Small intestine (tissue), 7 donors: ENCODE measurements around the gene C22orf39. TPM values are rescaled to one million over a fixed set of nuclear protein-coding genes. Genes with fewer than 3 reads are reported as not detected.

Experiments
- DNase-seq, 2 donors: peaks; one replicate each; pipeline versions ENCODE4 v3.0.0 to v3.0.0-alpha.2; 2013
- FAIRE-seq: peaks from 2 replicates; lab custom pipeline; 2012; peaks lifted over from hg19 to GRCh38; lab: Jason Lieb, UNC
- H3K27ac ChIP-seq, 3 donors: one replicate each; pipeline ENCODE4 v1.5.1; 2013; ENCODE audit warnings: low read length in 2 of 3, mild to moderate bottlenecking in 2 of 3, control low read depth in 1 of 3, inconsistent platforms in 1 of 3, low read depth in 1 of 3, moderate library complexity in 1 of 3
- H3K27me3 ChIP-seq, 3 donors: one replicate each; pipeline ENCODE4 v1.6.1; 2013; ENCODE audit warnings: low read length in 3 of 3, inconsistent platforms in 1 of 3; ENCODE audit not compliant: control insufficient read depth in 3 of 3, insufficient read depth in 3 of 3
- H3K36me3 ChIP-seq, 3 donors: one replicate each; pipeline ENCODE4 v1.6.1; 2013; ENCODE audit warnings: low read length in 3 of 3, inconsistent platforms in 1 of 3, low read depth in 1 of 3, mild to moderate bottlenecking in 1 of 3, moderate library complexity in 1 of 3; ENCODE audit not compliant: control insufficient read depth in 3 of 3, insufficient read depth in 2 of 3
- H3K4me1 ChIP-seq, 3 donors: one replicate each; pipeline ENCODE4 v1.6.1; 2013; ENCODE audit warnings: low read length in 2 of 3, inconsistent platforms in 1 of 3, low read depth in 1 of 3, mild to moderate bottlenecking in 1 of 3, moderate library complexity in 1 of 3; ENCODE audit not compliant: control insufficient read depth in 3 of 3, insufficient read depth in 2 of 3
- H3K4me3 ChIP-seq, 3 donors: one replicate each; pipeline ENCODE4 v1.5.1; 2013; ENCODE audit warnings: low read length in 3 of 3, control low read depth in 1 of 3, inconsistent platforms in 1 of 3, low read depth in 1 of 3, mild to moderate bottlenecking in 1 of 3, moderate library complexity in 1 of 3
- H3K9me3 ChIP-seq, 2 donors: one replicate each; pipeline ENCODE4 v1.6.1; 2013; ENCODE audit warnings: low read depth in 1 of 2, low read length in 1 of 2; ENCODE audit not compliant: control insufficient read depth in 2 of 2, insufficient read depth in 1 of 2
- WGBS, 3 donors: extraction: QIAGEN DNeasy Blood & Tissue Kit; methylation state at CpG; one replicate each; pipeline ENCODE4 v1.1.7; 2013; 5-methylcytosine and 5-hydroxymethylcytosine counted together
- polyA plus RNA-seq, 4 donors: library from polyadenylated mRNA; stranded (reverse) in 3 of 4; unstranded in 1 of 4; fragments of 200-250 nt in 3 of 4; fragments of 120-200 nt in 1 of 4; gene quantifications; one replicate each; pipeline versions ENCODE4 v1.2.1 to v1.2.3, GENCODE V29; 2013
- donor health status: healthy with polysubstance abuse.
- donor health status: control.
- donor health status: control.
- donor health status: Bipolar disorder and iron deficiency.
- donor health status: healthy.

The C22orf39 gene
- polyA plus RNA-seq, 4 donors = 28.6 to 32.2 (median 29.4) TPM

DNA sequence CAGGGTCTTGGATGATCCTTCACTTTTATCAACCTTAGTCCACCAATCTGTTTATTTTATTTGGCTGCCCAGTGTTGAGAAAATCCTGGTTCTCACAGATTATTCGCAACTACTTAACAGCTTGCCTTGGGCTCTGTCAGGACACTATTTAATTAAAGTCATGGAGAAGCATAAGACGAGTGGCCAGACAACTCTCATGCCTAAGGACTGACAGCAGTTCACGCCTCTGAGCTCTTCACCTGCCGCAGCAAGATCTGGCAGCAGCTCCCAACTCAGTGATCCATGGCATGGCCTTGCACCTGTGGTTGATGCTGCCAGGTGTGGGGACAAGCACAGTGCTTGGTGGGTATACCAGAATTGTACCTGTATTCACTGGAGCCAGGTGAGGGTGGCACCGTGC lies 53.8 kb downstream of the C22orf39 start:
- FAIRE-seq = no peak
- Histone ChIP-seq H3K27me3 (no peaks in the 10 kb centered on the region), H3K4me1 (no peaks in the 10 kb centered on the region), H3K27ac (no peak overlapping the region), H3K4me3 (no peak overlapping the region), H3K36me3 (peaks cover 10 to 82% (median 27%) of the 10 kb centered on the region in 3 donors), H3K9me3 (no peaks in the 10 kb centered on the region)
- no peak for DNase-seq
- WGBS, 3 donors = 85 to 95% (median 94%) methylated on average over 5 of the region's 5 CpGs

Other genes starting within 250 kb of the C22orf39 start
- 1 to 10 TPM in 2 of 4 donors, under 1 TPM in 2; 0.67 to 1.5 (median 0.95) TPM for gene CLTCL1, start 156.0 kb downstream of the C22orf39 start, polyA plus RNA-seq
- gene HIRA, start 16.0 kb downstream of the C22orf39 start, polyA plus RNA-seq = 10 to 100 TPM; 15.7 to 29.3 (median 21.3) TPM
- 10 to 100 TPM; 25.2 to 33.5 (median 28.9) TPM for gene MRPL40, start 15.2 kb downstream of the C22orf39 start, polyA plus RNA-seq
- 100 to 1,000 TPM in 1 of 4 donors, 10 to 100 TPM in 3; 46.0 to 112 (median 81.4) TPM for gene UFD1, start 31.5 kb upstream of the C22orf39 start, polyA plus RNA-seq
- gene CDC45, start 32.2 kb upstream of the C22orf39 start, polyA plus RNA-seq = 10 to 100 TPM in 1 of 4 donors, 1 to 10 TPM in 3; 2.2 to 13.8 (median 5.6) TPM
- 100 to 1,000 TPM in 1 of 4 donors, 10 to 100 TPM in 1, 1 to 10 TPM in 2; 3.1 to 184 (median 10.4) TPM for gene CLDN5, start 76.7 kb upstream of the C22orf39 start, polyA plus RNA-seq